Measurements from ENCODE around the gene C4B.

DNA sequence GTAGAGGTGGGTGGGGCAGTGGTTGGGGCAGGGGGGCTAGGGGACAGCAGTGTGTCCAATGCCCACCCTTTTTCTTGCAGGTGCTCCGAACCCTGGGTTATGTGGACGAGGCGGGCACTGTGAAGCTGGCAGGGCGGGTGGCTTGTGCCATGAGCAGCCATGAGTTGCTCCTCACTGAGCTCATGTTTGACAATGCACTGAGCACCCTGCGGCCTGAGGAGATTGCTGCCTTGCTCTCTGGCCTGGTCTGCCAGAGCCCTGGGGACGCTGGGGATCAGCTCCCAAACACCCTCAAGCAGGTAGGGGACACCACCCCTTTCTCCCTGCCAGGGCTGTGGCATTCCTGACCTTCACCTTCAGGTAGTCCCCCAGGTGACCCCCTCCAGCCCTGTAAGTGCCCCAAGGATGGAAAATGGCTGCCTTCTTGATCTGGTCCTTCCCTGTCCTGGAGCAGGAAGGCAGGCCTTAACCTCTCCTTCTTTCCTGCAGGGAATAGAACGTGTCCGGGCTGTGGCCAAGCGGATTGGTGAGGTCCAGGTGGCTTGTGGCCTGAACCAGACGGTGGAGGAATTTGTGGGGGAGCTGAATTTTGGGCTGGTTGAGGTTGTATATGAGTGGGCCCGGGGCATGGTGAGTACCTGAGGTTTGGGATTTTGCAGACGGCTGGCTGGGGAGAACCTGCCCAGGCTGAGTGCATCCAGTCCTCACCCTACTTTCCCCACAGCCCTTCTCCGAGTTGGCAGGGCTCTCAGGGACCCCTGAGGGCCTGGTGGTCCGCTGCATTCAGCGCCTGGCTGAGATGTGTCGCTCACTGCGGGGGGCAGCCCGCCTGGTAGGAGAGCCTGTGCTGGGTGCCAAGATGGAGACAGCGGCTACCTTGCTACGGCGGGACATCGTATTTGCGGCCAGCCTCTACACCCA lies 45.5 kb upstream of the C4B start:
- TF ChIP-seq, protein P1, sequence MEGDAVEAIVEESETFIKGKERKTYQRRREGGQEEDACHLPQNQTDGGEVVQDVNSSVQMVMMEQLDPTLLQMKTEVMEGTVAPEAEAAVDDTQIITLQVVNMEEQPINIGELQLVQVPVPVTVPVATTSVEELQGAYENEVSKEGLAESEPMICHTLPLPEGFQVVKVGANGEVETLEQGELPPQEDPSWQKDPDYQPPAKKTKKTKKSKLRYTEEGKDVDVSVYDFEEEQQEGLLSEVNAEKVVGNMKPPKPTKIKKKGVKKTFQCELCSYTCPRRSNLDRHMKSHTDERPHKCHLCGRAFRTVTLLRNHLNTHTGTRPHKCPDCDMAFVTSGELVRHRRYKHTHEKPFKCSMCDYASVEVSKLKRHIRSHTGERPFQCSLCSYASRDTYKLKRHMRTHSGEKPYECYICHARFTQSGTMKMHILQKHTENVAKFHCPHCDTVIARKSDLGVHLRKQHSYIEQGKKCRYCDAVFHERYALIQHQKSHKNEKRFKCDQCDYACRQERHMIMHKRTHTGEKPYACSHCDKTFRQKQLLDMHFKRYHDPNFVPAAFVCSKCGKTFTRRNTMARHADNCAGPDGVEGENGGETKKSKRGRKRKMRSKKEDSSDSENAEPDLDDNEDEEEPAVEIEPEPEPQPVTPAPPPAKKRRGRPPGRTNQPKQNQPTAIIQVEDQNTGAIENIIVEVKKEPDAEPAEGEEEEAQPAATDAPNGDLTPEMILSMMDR (IDR thresholded peaks at IDR 0.05): no peak
- no peak for TF ChIP-seq POLR2A (IDR thresholded peaks at IDR 0.05)

Measured in breast epithelium (tissue), 3 donors.